DOHH2 (cell line): ENCODE results near the gene MMP15.

Experiments
- H3F3A ChIP-seq: fragments of 200-600 bp; sonication (generic), shearing (Covaris generic); 2 replicates; pipeline ENCODE4 v1.6.0; 2016; ENCODE audit warnings: antibody characterized with exemption, mild to moderate bottlenecking; ENCODE audit not compliant: control insufficient read depth, insufficient read depth
- H3K27ac ChIP-seq: fragments of 200-600 bp; sonication (generic); 2 replicates; pipeline ENCODE4 v1.5.1; 2014; ENCODE audit warnings: low read depth, mild to moderate bottlenecking, low read length, moderate library complexity
- H3K27me3 ChIP-seq: fragments of 200-600 bp; sonication (generic); 2 replicates; pipeline ENCODE4 v1.6.1; 2014; ENCODE audit warnings: mild to moderate bottlenecking, low read length, mixed read lengths; ENCODE audit not compliant: control insufficient read depth
- H3K36me3 ChIP-seq: fragments of 200-600 bp; sonication (generic); 2 replicates; pipeline ENCODE4 v1.6.1; 2014; ENCODE audit warnings: mild to moderate bottlenecking, low read length, moderate library complexity, mixed read lengths; ENCODE audit not compliant: control insufficient read depth
- H3K4me1 ChIP-seq: fragments of 200-600 bp; sonication (generic); 2 replicates; pipeline ENCODE4 v1.6.1; 2014; ENCODE audit warnings: mild to moderate bottlenecking, low read length, mixed read lengths; ENCODE audit not compliant: control insufficient read depth
- H3K4me2 ChIP-seq: fragments of 200-600 bp; sonication (generic); 2 replicates; pipeline ENCODE4 v1.6.0; 2014; ENCODE audit warnings: mild to moderate bottlenecking, low read length, moderate library complexity
- H3K4me3 ChIP-seq: fragments of 200-600 bp; sonication (generic); 2 replicates; pipeline ENCODE4 v1.5.1; 2014; ENCODE audit warnings: mild to moderate bottlenecking, low read length, mixed read lengths
- H3K79me2 ChIP-seq: fragments of 200-600 bp; sonication (generic); 2 replicates; pipeline ENCODE4 v1.6.1; 2014; ENCODE audit warnings: mild to moderate bottlenecking, low read length, mixed read lengths; ENCODE audit not compliant: control insufficient read depth
- H3K9me2 ChIP-seq: fragments of 200-600 bp; sonication (generic); replicated peaks from 2 replicates; pipeline ENCODE4 v1.6.1; 2014; ENCODE audit warnings: mild to moderate bottlenecking, low read length, mixed read lengths; ENCODE audit not compliant: control insufficient read depth
- H3K9me3 ChIP-seq: fragments of 200-600 bp; sonication (generic); 2 replicates; pipeline ENCODE4 v1.6.1; 2014; ENCODE audit warnings: antibody characterized with exemption, low read length, mixed read lengths; ENCODE audit not compliant: control insufficient read depth, insufficient read depth
- H4K20me1 ChIP-seq: fragments of 200-600 bp; sonication (generic); 2 replicates; pipeline ENCODE4 v1.6.0; 2014; ENCODE audit warnings: low read depth, mild to moderate bottlenecking, antibody characterized with exemption, low read length, moderate library complexity; ENCODE audit not compliant: control insufficient read depth, insufficient read depth
- EZH2phosphoT487 ChIP-seq: fragments of 200-600 bp; sonication (generic); IDR thresholded peaks from 2 replicates; pipeline ENCODE4 v1.6.1; 2017; ENCODE audit warnings: borderline replicate concordance, mild to moderate bottlenecking, antibody characterized with exemption, low read length, moderate library complexity, mixed read lengths
- TF ChIP-seq, protein P1 (sequence below): fragments of 200-600 bp; sonication (generic); IDR thresholded peaks from one replicate; pipeline ENCODE4 v1.5.1; 2014; ENCODE audit warnings: antibody characterized with exemption, mild to moderate bottlenecking, low read depth, low read length; ENCODE audit not compliant: poor library complexity, severe bottlenecking

MMP15 gene

GRCh38 chr16:58031016-58031800, 5.7 kb downstream of the MMP15 start:
- H3K4me3 ChIP-seq = no peak overlapping the region
- peaks cover 6% of the 10 kb centered on the region for H3K79me2 ChIP-seq
- H3K27me3 ChIP-seq = peaks cover 13% of the 10 kb centered on the region
- H3K4me1 ChIP-seq = peaks cover 53% of the 10 kb centered on the region
- no peak overlapping the region for H3K4me2 ChIP-seq
- H3K27ac ChIP-seq = no peak overlapping the region
- no peaks in the 10 kb centered on the region for H4K20me1 ChIP-seq
- TF ChIP-seq, protein P1, sequence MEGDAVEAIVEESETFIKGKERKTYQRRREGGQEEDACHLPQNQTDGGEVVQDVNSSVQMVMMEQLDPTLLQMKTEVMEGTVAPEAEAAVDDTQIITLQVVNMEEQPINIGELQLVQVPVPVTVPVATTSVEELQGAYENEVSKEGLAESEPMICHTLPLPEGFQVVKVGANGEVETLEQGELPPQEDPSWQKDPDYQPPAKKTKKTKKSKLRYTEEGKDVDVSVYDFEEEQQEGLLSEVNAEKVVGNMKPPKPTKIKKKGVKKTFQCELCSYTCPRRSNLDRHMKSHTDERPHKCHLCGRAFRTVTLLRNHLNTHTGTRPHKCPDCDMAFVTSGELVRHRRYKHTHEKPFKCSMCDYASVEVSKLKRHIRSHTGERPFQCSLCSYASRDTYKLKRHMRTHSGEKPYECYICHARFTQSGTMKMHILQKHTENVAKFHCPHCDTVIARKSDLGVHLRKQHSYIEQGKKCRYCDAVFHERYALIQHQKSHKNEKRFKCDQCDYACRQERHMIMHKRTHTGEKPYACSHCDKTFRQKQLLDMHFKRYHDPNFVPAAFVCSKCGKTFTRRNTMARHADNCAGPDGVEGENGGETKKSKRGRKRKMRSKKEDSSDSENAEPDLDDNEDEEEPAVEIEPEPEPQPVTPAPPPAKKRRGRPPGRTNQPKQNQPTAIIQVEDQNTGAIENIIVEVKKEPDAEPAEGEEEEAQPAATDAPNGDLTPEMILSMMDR = no peak
- no peak for TF ChIP-seq EZH2phosphoT487
- no peaks in the 10 kb centered on the region for H3K9me2 ChIP-seq
- H3K9me3 ChIP-seq = no peaks in the 10 kb centered on the region
- H3K36me3 ChIP-seq = no peaks in the 10 kb centered on the region
- H3F3A ChIP-seq = peaks cover 9% of the 10 kb centered on the region

DNA sequence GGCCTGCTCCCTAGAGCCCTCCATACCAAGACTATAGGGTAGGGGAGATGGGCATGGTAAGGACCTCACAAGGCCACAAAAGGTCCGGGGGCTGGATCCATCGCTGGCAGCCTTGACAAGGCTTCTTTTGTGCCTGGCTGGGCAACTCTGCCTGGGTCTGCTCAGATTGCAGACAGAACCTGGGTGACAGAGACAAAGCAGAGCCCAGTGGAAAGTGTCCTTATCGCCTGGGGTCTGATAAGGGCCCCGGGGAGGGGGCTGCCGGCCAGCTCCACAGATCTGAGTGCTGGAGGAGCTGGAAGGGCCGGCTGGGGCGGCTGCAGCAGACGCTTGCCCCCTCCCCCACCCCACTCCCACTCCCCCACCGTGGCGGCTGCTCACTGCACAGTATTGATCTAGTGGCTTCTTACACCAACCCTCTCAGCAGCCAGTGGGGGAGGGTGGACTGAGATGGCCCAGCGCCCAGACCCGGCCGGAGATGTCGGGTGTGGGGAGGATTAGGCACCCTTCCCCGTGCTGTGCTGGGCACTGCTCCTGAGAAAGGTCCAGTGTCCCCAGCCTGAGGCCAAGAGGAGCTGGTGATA, 7.2 kb downstream of the MMP15 start:
- Histone ChIP-seq H3K79me2 (peaks cover 8% of the 10 kb centered on the region), H3K9me2 (no peaks in the 10 kb centered on the region), H3K4me2 (peak overlapping the region; percentile 100), H3K27me3 (no peaks in the 10 kb centered on the region), H3K27ac (0 out of 2 replicates have a peak overlapping the region, but pooled peaks have one; percentile 4), H3F3A (peaks cover 9% of the 10 kb centered on the region), H3K4me1 (peaks cover 51% of the 10 kb centered on the region), H3K4me3 (no peak overlapping the region), H3K36me3 (no peaks in the 10 kb centered on the region), H3K9me3 (no peaks in the 10 kb centered on the region), H4K20me1 (no peaks in the 10 kb centered on the region)
- TF ChIP-seq, protein P1 = no peak

DNA sequence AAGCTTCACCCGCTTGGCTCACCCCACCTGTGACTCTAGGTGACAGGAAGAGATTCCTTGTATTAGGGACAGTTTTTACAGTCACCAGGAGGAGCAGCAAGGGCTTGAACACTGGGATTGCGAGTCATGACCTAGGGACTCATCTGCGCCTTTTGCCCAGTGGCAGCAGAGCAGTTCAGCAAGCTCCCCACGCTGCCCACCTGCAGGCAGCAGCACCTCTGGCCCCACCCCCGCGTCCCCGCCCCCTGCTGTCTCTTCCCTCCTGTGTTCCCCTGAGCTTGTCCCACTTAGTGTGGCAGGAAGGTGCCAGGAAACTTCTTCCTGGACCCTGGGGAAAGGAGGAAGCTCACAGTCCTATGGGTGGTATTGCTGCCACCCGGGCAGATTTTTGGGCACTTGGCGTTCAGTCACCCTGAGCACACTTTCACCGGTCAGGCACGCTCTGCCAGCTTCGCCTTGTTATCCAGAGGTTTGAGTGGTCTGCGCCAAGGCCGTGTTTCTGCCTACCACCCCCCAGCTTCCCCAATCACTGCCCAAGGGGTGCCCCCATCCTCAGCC, 8.7 kb downstream of the MMP15 start:
- Histone ChIP-seq H3K36me3 (no peaks in the 10 kb centered on the region), H3K9me3 (no peaks in the 10 kb centered on the region), H3K9me2 (no peaks in the 10 kb centered on the region), H4K20me1 (no peaks in the 10 kb centered on the region), H3K4me3 (peak overlapping the region; percentile 83), H3K4me2 (peak overlapping the region; percentile 100), H3K79me2 (peaks cover 8% of the 10 kb centered on the region), H3F3A (peaks cover 9% of the 10 kb centered on the region), H3K4me1 (peaks cover 58% of the 10 kb centered on the region), H3K27ac (peak overlapping the region; percentile 98), H3K27me3 (no peaks in the 10 kb centered on the region)
- TF ChIP-seq EZH2phosphoT487 = no peak
- TF ChIP-seq, protein P1 = no peak
